ENCODE results near the gene ARMC2. TPM values are rescaled to one million over a fixed set of nuclear protein-coding genes. Genes with fewer than 3 reads are reported as not detected.

Gene ARMC2
- total RNA-seq, 1 donor: 1.4 TPM

GRCh38 chr6:108799791-108800190 lies 48.4 kb upstream of the ARMC2 start:
- peak; percentile 38 for DNase-seq (ENCODE audit: insufficient read length, low spot score, missing footprints)
- no peaks in the 10 kb centered on the region for H3K27me3 ChIP-seq (ENCODE audit: insufficient read depth, low read length)
- H3K4me3 ChIP-seq (ENCODE audit: insufficient read depth, low read length): no peak overlapping the region
- H3K36me3 ChIP-seq (ENCODE audit: insufficient read depth, low read length): no peaks in the 10 kb centered on the region
- H4K20me1 ChIP-seq (ENCODE audit: insufficient read depth, low read length): no peaks in the 10 kb centered on the region
- no peaks in the 10 kb centered on the region for H3K79me2 ChIP-seq (ENCODE audit: insufficient read depth, low read length)
- no peaks in the 10 kb centered on the region for H3K9me3 ChIP-seq (ENCODE audit: low read depth, low read length)
- no peak for TF ChIP-seq CTCF (IDR thresholded peaks at IDR 0.05; ENCODE audit: extremely low read depth, low read depth, low read length)
- H3K4me1 ChIP-seq (ENCODE audit: insufficient read depth, low read length): peaks cover 5% of the 10 kb centered on the region
- H2AFZ ChIP-seq (ENCODE audit: low read length): peak overlapping the region; percentile 3
- no peak overlapping the region for H3K4me2 ChIP-seq (ENCODE audit: insufficient read depth, low read length)
- no peak overlapping the region for H3K27ac ChIP-seq (ENCODE audit: low read depth, low read length)

DNA sequence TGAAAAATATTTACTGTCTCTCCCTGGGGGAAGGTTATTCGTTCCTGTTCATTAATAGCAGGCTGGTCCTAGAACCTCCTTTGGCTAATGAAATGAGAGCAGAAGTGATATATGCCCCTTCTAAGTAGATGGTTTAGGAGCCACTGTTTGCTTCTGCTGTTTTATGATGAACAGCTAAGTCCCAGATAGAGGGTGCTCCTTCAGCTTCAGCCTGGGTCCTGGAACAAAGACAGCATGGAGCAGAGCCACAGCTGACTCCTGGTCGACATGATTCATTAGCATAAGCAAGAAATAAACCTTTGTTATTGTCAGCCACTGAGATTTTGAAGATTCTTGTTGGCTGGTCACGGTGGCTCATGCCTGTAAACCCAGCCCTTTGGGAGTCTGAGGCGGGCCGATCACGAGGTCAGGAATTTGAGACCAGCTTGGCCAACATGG lies 47.8 kb upstream of the ARMC2 start:
- H3K27me3 ChIP-seq (ENCODE audit: insufficient read depth, low read length): no peaks in the 10 kb centered on the region
- H3K4me2 ChIP-seq (ENCODE audit: insufficient read depth, low read length): peak overlapping the region; percentile 2
- no peak overlapping the region for H3K27ac ChIP-seq (ENCODE audit: low read depth, low read length)
- TF ChIP-seq CTCF (IDR thresholded peaks at IDR 0.05; ENCODE audit: extremely low read depth, low read depth, low read length): no peak
- no peaks in the 10 kb centered on the region for H3K36me3 ChIP-seq (ENCODE audit: insufficient read depth, low read length)
- H4K20me1 ChIP-seq (ENCODE audit: insufficient read depth, low read length): no peaks in the 10 kb centered on the region
- peaks cover 5% of the 10 kb centered on the region for H3K4me1 ChIP-seq (ENCODE audit: insufficient read depth, low read length)
- H3K79me2 ChIP-seq (ENCODE audit: insufficient read depth, low read length): no peaks in the 10 kb centered on the region
- peak; percentile 81 for DNase-seq (ENCODE audit: insufficient read length, low spot score, missing footprints)
- H3K9me3 ChIP-seq (ENCODE audit: low read depth, low read length): no peaks in the 10 kb centered on the region
- H2AFZ ChIP-seq (ENCODE audit: low read length): peak overlapping the region; percentile 3
- H3K4me3 ChIP-seq (ENCODE audit: insufficient read depth, low read length): no peak overlapping the region

GRCh38 chr6:108801366-108801765 lies 46.9 kb upstream of the ARMC2 start:
- H2AFZ ChIP-seq (ENCODE audit: low read length): no peak overlapping the region
- no peaks in the 10 kb centered on the region for H4K20me1 ChIP-seq (ENCODE audit: insufficient read depth, low read length)
- peaks cover 5% of the 10 kb centered on the region for H3K4me1 ChIP-seq (ENCODE audit: insufficient read depth, low read length)
- no peak for TF ChIP-seq CTCF (IDR thresholded peaks at IDR 0.05; ENCODE audit: extremely low read depth, low read depth, low read length)
- no peak overlapping the region for H3K4me2 ChIP-seq (ENCODE audit: insufficient read depth, low read length)
- H3K4me3 ChIP-seq (ENCODE audit: insufficient read depth, low read length): no peak overlapping the region
- no peaks in the 10 kb centered on the region for H3K9me3 ChIP-seq (ENCODE audit: low read depth, low read length)
- no peaks in the 10 kb centered on the region for H3K36me3 ChIP-seq (ENCODE audit: insufficient read depth, low read length)
- H3K27ac ChIP-seq (ENCODE audit: low read depth, low read length): no peak overlapping the region
- H3K79me2 ChIP-seq (ENCODE audit: insufficient read depth, low read length): no peaks in the 10 kb centered on the region
- no peak for DNase-seq (ENCODE audit: insufficient read length, low spot score, missing footprints)
- H3K27me3 ChIP-seq (ENCODE audit: insufficient read depth, low read length): no peaks in the 10 kb centered on the region

GRCh38 chr6:108803982-108804490 lies 44.2 kb upstream of the ARMC2 start:
- Histone ChIP-seq H4K20me1 (ENCODE audit: insufficient read depth, low read length) (no peaks in the 10 kb centered on the region), H3K4me1 (ENCODE audit: insufficient read depth, low read length) (peaks cover 5% of the 10 kb centered on the region), H3K9me3 (ENCODE audit: low read depth, low read length) (no peaks in the 10 kb centered on the region), H3K27ac (ENCODE audit: low read depth, low read length) (no peak overlapping the region), H3K27me3 (ENCODE audit: insufficient read depth, low read length) (no peaks in the 10 kb centered on the region), H3K79me2 (ENCODE audit: insufficient read depth, low read length) (no peaks in the 10 kb centered on the region), H3K4me3 (ENCODE audit: insufficient read depth, low read length) (no peak overlapping the region), H3K36me3 (ENCODE audit: insufficient read depth, low read length) (no peaks in the 10 kb centered on the region), H3K4me2 (ENCODE audit: insufficient read depth, low read length) (no peak overlapping the region), H2AFZ (ENCODE audit: low read length) (no peak overlapping the region)
- no peak for TF ChIP-seq CTCF (IDR thresholded peaks at IDR 0.05; ENCODE audit: extremely low read depth, low read depth, low read length)
- no peak for DNase-seq (ENCODE audit: insufficient read length, low spot score, missing footprints)
